Measurements from ENCODE around the gene CLEC5A. TPM values are rescaled to one million over a fixed set of nuclear protein-coding genes. Genes with fewer than 3 reads are reported as not detected.

Gene CLEC5A
- total and polyA plus RNA-seq, 2 donors (not counting 1 experiment from before 2014, with no cell fraction given): 0.03 to 0.47 TPM

DNA sequence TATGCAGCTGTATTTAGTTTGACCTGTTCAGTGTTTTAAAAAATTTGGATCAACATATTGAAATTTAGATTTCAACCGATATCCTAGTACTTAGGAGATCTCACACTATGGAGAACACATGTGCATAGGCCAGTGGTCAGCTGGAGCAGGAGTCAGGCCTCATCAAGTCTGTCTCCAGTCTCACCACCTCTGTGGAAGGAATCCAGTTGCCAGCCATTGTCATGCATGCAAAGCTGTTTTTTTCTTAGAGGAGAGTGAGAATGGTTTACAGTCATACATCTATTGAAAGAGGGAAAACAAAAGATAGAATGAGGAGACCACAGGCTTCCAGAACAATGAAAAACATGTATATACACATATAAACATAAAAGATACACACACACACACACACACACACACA, 7.6 kb upstream of the CLEC5A start:
- DNase-seq: no peak
- no peak overlapping the region for H3K27ac Mint-ChIP-seq
- no peaks in the 10 kb centered on the region for H3K9me3 Mint-ChIP-seq (ENCODE audit: insufficient read depth)
- Histone ChIP-seq H3K4me2 (replicated peaks; ENCODE audit: low read depth, low read length, poor library complexity, severe bottlenecking) (no peak overlapping the region), H3K79me2 (ENCODE audit: control insufficient read depth, insufficient read depth, low read length) (no peaks in the 10 kb centered on the region), H3K27me3 (replicated peaks in 1 of 4; ENCODE audit: control extremely low read depth in 1 of 4, control insufficient read depth in 3 of 4, insufficient read depth in 4 of 4, low read length in 3 of 4) (no peaks in the 10 kb centered on the region), H2AFZ (ENCODE audit: insufficient read depth, low read depth, low read length, poor library complexity, severe bottlenecking) (no peak overlapping the region), H3K9ac (ENCODE audit: low read length) (no peak overlapping the region), H4K20me1 (ENCODE audit: control insufficient read depth, insufficient read depth, low read length, poor library complexity, severe bottlenecking) (no peaks in the 10 kb centered on the region), H3K27ac (ENCODE audit: low read length in 2 of 2) (no peak overlapping the region), H3K36me3 (replicated peaks in 1 of 2; ENCODE audit: control extremely low read depth in 1 of 2, control insufficient read depth in 1 of 2, extremely low read depth in 1 of 2, insufficient read depth in 2 of 2, low read length in 1 of 2) (no peaks in the 10 kb centered on the region), H3K4me1 (ENCODE audit: control insufficient read depth in 2 of 2, insufficient read depth in 2 of 2, low read length in 2 of 2) (peaks cover 0 to 8% of the 10 kb centered on the region in 2 donors), H3K4me3 (ENCODE audit: control extremely low read depth in 1 of 5, extremely low read depth in 1 of 5, insufficient read depth in 1 of 5, low read depth in 2 of 5, low read length in 4 of 5) (no peak overlapping the region), H3K9me3 (ENCODE audit: control extremely low read depth in 1 of 3, control insufficient read depth in 2 of 3, insufficient read depth in 1 of 3, low read length in 2 of 3) (no peaks in the 10 kb centered on the region)
- TF ChIP-seq EZH2 (IDR thresholded peaks at IDR 0.05; ENCODE audit: borderline replicate concordance, insufficient read depth, low read depth, low read length, poor library complexity, severe bottlenecking) (no peak), CTCF (IDR thresholded peaks at IDR 0.05) (no peak)
- no peak overlapping the region for H3K4me3 Mint-ChIP-seq
- ATAC-seq (ENCODE audit: low read depth): no peak
- POLR2A ChIA-PET: no interaction called here
- peaks cover 6% of the 10 kb centered on the region for H3K4me1 Mint-ChIP-seq
- CTCF ChIA-PET: interaction anchor here (0.8 kb wide), 1 partner anchor 24 kb away, joined by 3 read pairs; no protein-coding TSS in a partner anchor
- peaks cover 4% of the 10 kb centered on the region for H3K27me3 Mint-ChIP-seq
- intact Hi-C loops (cut with micrococcal nuclease): no loop called here
- WGBS (ENCODE audit: insufficient coverage): 100% methylated on average over 1 of the region's 1 CpG

- ATAC-seq (ENCODE audit: low read depth): no peak
- H3K9me3 ChIP-seq (ENCODE audit: control extremely low read depth in 1 of 3, control insufficient read depth in 2 of 3, insufficient read depth in 1 of 3, low read length in 2 of 3): no peaks in the 10 kb centered on the region
- no peak overlapping the region for H3K9ac ChIP-seq (ENCODE audit: low read length)
- H3K4me3 ChIP-seq (ENCODE audit: control extremely low read depth in 1 of 5, extremely low read depth in 1 of 5, insufficient read depth in 1 of 5, low read depth in 2 of 5, low read length in 4 of 5): no peak overlapping the region
- Mint-ChIP-seq H3K27ac (no peak overlapping the region), H3K4me1 (peaks cover 6% of the 10 kb centered on the region), H3K27me3 (peaks cover 4% of the 10 kb centered on the region), H3K4me3 (no peak overlapping the region), H3K9me3 (ENCODE audit: insufficient read depth) (no peaks in the 10 kb centered on the region)
- WGBS (ENCODE audit: insufficient coverage): 86% methylated on average over 1 of the region's 1 CpG
- no peaks in the 10 kb centered on the region for H4K20me1 ChIP-seq (ENCODE audit: control insufficient read depth, insufficient read depth, low read length, poor library complexity, severe bottlenecking)
- TF ChIP-seq EZH2 (IDR thresholded peaks at IDR 0.05; ENCODE audit: borderline replicate concordance, insufficient read depth, low read depth, low read length, poor library complexity, severe bottlenecking): no peak
- TF ChIP-seq CTCF (IDR thresholded peaks at IDR 0.05): no peak
- no peak overlapping the region for H3K27ac ChIP-seq (ENCODE audit: low read length in 2 of 2)
- no peaks in the 10 kb centered on the region for H3K79me2 ChIP-seq (ENCODE audit: control insufficient read depth, insufficient read depth, low read length)
- no peak overlapping the region for H2AFZ ChIP-seq (ENCODE audit: insufficient read depth, low read depth, low read length, poor library complexity, severe bottlenecking)
- H3K27me3 ChIP-seq (replicated peaks in 1 of 4; ENCODE audit: control extremely low read depth in 1 of 4, control insufficient read depth in 3 of 4, insufficient read depth in 4 of 4, low read length in 3 of 4): no peaks in the 10 kb centered on the region
- H3K4me1 ChIP-seq (ENCODE audit: control insufficient read depth in 2 of 2, insufficient read depth in 2 of 2, low read length in 2 of 2): peaks cover 0 to 8% of the 10 kb centered on the region in 2 donors
- CTCF ChIA-PET: no interaction called here
- no peak for DNase-seq
- POLR2A ChIA-PET: no interaction called here
- H3K36me3 ChIP-seq (replicated peaks in 1 of 2; ENCODE audit: control extremely low read depth in 1 of 2, control insufficient read depth in 1 of 2, extremely low read depth in 1 of 2, insufficient read depth in 2 of 2, low read length in 1 of 2): no peaks in the 10 kb centered on the region
- H3K4me2 ChIP-seq (replicated peaks; ENCODE audit: low read depth, low read length, poor library complexity, severe bottlenecking): no peak overlapping the region
- intact Hi-C loops (cut with micrococcal nuclease): no loop called here
These were observed 5.7 kb upstream of the CLEC5A start for GRCh38 chr7:141952461-141952860.
